ENCODE data around the gene SLC44A4. TPM values are rescaled to one million over a fixed set of nuclear protein-coding genes. Genes with fewer than 3 reads are reported as not detected.

The SLC44A4 gene
- total and polyA plus RNA-seq, 9 of the 15 experiments (the other 6 are each of a cell fraction or from before 2014, with no cell fraction given): 7.9 to 18.6 (median 11.2) TPM

DNA sequence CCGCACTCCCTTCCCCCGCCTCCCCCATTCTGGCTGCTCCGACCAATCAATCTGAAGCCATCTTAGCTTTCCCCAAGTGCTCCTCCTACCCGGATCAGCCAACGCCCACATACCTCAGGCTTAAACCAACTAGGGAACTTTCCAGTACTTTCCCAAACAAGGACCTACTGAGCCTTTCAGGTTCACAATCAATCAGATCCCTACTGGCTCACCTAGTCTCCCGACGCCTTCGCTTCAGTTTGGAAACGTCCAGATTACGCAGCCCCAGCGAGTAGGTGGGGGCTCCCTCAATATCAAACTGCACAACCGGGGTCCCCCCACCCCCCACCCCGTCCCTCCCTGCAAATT is 64.1 kb downstream of the SLC44A4 start (continued):
- TF ChIP-seq, protein P1, sequence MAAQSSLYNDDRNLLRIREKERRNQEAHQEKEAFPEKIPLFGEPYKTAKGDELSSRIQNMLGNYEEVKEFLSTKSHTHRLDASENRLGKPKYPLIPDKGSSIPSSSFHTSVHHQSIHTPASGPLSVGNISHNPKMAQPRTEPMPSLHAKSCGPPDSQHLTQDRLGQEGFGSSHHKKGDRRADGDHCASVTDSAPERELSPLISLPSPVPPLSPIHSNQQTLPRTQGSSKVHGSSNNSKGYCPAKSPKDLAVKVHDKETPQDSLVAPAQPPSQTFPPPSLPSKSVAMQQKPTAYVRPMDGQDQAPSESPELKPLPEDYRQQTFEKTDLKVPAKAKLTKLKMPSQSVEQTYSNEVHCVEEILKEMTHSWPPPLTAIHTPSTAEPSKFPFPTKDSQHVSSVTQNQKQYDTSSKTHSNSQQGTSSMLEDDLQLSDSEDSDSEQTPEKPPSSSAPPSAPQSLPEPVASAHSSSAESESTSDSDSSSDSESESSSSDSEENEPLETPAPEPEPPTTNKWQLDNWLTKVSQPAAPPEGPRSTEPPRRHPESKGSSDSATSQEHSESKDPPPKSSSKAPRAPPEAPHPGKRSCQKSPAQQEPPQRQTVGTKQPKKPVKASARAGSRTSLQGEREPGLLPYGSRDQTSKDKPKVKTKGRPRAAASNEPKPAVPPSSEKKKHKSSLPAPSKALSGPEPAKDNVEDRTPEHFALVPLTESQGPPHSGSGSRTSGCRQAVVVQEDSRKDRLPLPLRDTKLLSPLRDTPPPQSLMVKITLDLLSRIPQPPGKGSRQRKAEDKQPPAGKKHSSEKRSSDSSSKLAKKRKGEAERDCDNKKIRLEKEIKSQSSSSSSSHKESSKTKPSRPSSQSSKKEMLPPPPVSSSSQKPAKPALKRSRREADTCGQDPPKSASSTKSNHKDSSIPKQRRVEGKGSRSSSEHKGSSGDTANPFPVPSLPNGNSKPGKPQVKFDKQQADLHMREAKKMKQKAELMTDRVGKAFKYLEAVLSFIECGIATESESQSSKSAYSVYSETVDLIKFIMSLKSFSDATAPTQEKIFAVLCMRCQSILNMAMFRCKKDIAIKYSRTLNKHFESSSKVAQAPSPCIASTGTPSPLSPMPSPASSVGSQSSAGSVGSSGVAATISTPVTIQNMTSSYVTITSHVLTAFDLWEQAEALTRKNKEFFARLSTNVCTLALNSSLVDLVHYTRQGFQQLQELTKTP (IDR thresholded peaks at IDR 0.05; ENCODE audit: low read depth in 1 of 2, partially characterized antibody in 2 of 2): peak in 1 of 2 experiments; percentile 11
- TF ChIP-seq, protein P2, sequence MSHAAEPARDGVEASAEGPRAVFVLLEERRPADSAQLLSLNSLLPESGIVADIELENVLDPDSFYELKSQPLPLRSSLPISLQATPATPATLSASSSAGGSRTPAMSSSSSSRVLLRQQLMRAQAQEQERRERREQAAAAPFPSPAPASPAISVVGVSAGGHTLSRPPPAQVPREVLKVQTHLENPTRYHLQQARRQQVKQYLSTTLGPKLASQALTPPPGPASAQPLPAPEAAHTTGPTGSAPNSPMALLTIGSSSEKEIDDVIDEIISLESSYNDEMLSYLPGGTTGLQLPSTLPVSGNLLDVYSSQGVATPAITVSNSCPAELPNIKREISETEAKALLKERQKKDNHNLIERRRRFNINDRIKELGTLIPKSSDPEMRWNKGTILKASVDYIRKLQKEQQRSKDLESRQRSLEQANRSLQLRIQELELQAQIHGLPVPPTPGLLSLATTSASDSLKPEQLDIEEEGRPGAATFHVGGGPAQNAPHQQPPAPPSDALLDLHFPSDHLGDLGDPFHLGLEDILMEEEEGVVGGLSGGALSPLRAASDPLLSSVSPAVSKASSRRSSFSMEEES (CRISPR knock-in tag; IDR thresholded peaks at IDR 0.05): peak; percentile 1; the same call in 1 of the 2 replicates
- TF ChIP-seq, protein P3, sequence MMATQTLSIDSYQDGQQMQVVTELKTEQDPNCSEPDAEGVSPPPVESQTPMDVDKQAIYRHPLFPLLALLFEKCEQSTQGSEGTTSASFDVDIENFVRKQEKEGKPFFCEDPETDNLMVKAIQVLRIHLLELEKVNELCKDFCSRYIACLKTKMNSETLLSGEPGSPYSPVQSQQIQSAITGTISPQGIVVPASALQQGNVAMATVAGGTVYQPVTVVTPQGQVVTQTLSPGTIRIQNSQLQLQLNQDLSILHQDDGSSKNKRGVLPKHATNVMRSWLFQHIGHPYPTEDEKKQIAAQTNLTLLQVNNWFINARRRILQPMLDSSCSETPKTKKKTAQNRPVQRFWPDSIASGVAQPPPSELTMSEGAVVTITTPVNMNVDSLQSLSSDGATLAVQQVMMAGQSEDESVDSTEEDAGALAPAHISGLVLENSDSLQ (IDR thresholded peaks at IDR 0.05): peak; percentile 91
- TF ChIP-seq MEIS2 (IDR thresholded peaks at IDR 0.05; ENCODE audit: partially characterized antibody): peak; percentile 69
- no peak for TF ChIP-seq NCOA6 (IDR thresholded peaks at IDR 0.05)
- TF ChIP-seq, protein P4, sequence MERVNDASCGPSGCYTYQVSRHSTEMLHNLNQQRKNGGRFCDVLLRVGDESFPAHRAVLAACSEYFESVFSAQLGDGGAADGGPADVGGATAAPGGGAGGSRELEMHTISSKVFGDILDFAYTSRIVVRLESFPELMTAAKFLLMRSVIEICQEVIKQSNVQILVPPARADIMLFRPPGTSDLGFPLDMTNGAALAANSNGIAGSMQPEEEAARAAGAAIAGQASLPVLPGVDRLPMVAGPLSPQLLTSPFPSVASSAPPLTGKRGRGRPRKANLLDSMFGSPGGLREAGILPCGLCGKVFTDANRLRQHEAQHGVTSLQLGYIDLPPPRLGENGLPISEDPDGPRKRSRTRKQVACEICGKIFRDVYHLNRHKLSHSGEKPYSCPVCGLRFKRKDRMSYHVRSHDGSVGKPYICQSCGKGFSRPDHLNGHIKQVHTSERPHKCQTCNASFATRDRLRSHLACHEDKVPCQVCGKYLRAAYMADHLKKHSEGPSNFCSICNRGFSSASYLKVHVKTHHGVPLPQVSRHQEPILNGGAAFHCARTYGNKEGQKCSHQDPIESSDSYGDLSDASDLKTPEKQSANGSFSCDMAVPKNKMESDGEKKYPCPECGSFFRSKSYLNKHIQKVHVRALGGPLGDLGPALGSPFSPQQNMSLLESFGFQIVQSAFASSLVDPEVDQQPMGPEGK (CRISPR knock-in tag; IDR thresholded peaks at IDR 0.05; ENCODE audit: borderline replicate concordance): peak; percentile 73; the same call in 1 of the 2 replicates
- 0 out of 2 replicates have a peak, but pooled peaks have one; percentile 68 for TF ChIP-seq LCOR (CRISPR knock-in tag; IDR thresholded peaks at IDR 0.05)
- TF ChIP-seq, protein P5, sequence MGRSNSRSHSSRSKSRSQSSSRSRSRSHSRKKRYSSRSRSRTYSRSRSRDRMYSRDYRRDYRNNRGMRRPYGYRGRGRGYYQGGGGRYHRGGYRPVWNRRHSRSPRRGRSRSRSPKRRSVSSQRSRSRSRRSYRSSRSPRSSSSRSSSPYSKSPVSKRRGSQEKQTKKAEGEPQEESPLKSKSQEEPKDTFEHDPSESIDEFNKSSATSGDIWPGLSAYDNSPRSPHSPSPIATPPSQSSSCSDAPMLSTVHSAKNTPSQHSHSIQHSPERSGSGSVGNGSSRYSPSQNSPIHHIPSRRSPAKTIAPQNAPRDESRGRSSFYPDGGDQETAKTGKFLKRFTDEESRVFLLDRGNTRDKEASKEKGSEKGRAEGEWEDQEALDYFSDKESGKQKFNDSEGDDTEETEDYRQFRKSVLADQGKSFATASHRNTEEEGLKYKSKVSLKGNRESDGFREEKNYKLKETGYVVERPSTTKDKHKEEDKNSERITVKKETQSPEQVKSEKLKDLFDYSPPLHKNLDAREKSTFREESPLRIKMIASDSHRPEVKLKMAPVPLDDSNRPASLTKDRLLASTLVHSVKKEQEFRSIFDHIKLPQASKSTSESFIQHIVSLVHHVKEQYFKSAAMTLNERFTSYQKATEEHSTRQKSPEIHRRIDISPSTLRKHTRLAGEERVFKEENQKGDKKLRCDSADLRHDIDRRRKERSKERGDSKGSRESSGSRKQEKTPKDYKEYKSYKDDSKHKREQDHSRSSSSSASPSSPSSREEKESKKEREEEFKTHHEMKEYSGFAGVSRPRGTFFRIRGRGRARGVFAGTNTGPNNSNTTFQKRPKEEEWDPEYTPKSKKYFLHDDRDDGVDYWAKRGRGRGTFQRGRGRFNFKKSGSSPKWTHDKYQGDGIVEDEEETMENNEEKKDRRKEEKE (IDR thresholded peaks at IDR 0.05; ENCODE audit: borderline replicate concordance in 1 of 2, control insufficient read depth in 1 of 2, low read depth in 2 of 2, low read length in 1 of 2): 0 out of 4 replicates have a peak, but pooled peaks of 1 of the 2 experiments have one; percentile 52
- no peak for TF ChIP-seq MCM2 (IDR thresholded peaks at IDR 0.05; ENCODE audit: low read depth)
- 0 out of 2 replicates have a peak, but pooled peaks have one; percentile 70 for TF ChIP-seq ZNF76 (CRISPR knock-in tag; IDR thresholded peaks at IDR 0.05; ENCODE audit: borderline replicate concordance)
- TF ChIP-seq TEAD1 (CRISPR knock-in tag; IDR thresholded peaks at IDR 0.05): peak in 1 of 2 experiments; percentile 42; a peak in 2 of 4 replicates
- TF ChIP-seq, protein P6, sequence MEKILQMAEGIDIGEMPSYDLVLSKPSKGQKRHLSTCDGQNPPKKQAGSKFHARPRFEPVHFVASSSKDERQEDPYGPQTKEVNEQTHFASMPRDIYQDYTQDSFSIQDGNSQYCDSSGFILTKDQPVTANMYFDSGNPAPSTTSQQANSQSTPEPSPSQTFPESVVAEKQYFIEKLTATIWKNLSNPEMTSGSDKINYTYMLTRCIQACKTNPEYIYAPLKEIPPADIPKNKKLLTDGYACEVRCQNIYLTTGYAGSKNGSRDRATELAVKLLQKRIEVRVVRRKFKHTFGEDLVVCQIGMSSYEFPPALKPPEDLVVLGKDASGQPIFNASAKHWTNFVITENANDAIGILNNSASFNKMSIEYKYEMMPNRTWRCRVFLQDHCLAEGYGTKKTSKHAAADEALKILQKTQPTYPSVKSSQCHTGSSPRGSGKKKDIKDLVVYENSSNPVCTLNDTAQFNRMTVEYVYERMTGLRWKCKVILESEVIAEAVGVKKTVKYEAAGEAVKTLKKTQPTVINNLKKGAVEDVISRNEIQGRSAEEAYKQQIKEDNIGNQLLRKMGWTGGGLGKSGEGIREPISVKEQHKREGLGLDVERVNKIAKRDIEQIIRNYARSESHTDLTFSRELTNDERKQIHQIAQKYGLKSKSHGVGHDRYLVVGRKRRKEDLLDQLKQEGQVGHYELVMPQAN (IDR thresholded peaks at IDR 0.05; ENCODE audit: borderline replicate concordance): peak; percentile 78; the same call in 1 of the 2 replicates
